Measurements from ENCODE around the gene PTPRM. TPM values are rescaled to one million over a fixed set of nuclear protein-coding genes. Genes with fewer than 3 reads are reported as not detected.

The PTPRM gene
- total RNA-seq, 1 experiment from 2014 or later, result 45.6 TPM

- peak overlapping the region; percentile 0 for H3K4me2 ChIP-seq (ENCODE audit: low read length)
- H4K20me1 ChIP-seq (ENCODE audit: low read length), result no peaks in the 10 kb centered on the region
- H3K9ac ChIP-seq (ENCODE audit: low read length), result no peak overlapping the region
- intact Hi-C loops (cut with micrococcal nuclease), result no loop called here
- ATAC-seq, result peak; percentile 76
- no TSS peak for BruUV-seq (replicated peaks)
- no peaks in the 10 kb centered on the region for H3K36me3 ChIP-seq (ENCODE audit: low read depth, low read length)
- ChIA-PET POLR2A (ENCODE audit: unreplicated experiment) (no interaction called here), CTCF (no interaction called here)
- H3F3A ChIP-seq (ENCODE audit: low read length, unreplicated experiment), result no peaks in the 10 kb centered on the region
- H3K27ac ChIP-seq (ENCODE audit: low read length), result no peak overlapping the region
- no peaks in the 10 kb centered on the region for H3K9me3 ChIP-seq (ENCODE audit: low read length)
- no peak overlapping the region for H2AFZ ChIP-seq (ENCODE audit: low read length)
- no peaks in the 10 kb centered on the region for H3K27me3 ChIP-seq (ENCODE audit: low read length)
- no peak for TF ChIP-seq CTCF (conservative IDR thresholded peaks at IDR 0.05; ENCODE audit: low read depth, low read length)
- no peak for TF ChIP-seq EZH2phosphoT487 (IDR thresholded peaks at IDR 0.05; ENCODE audit: borderline replicate concordance, low read length)
- no peak for TF ChIP-seq EZH2 (IDR thresholded peaks at IDR 0.05; ENCODE audit: low read length, unreplicated experiment)
- no peak overlapping the region for H3K4me3 ChIP-seq (ENCODE audit: low read length)
- H3K9me2 ChIP-seq (replicated peaks; ENCODE audit: low read length), result no peaks in the 10 kb centered on the region
- H3K4me1 ChIP-seq (ENCODE audit: insufficient read depth, low read length), result peaks cover 9% of the 10 kb centered on the region
- no peaks in the 10 kb centered on the region for H3K79me2 ChIP-seq (ENCODE audit: low read length)
- peak; percentile 19 for DNase-seq
Observed at GRCh38 chr18:8049147-8049546, 482.0 kb downstream of the PTPRM start.

- no TSS peak for BruUV-seq (replicated peaks)
- H3K9ac ChIP-seq (ENCODE audit: low read length), result no peak overlapping the region
- POLR2A ChIA-PET (ENCODE audit: unreplicated experiment), result no interaction called here
- intact Hi-C loops (cut with micrococcal nuclease), result loop anchor here (10.0 kb wide), 1 partner anchor 256 kb away; no protein-coding TSS in a partner anchor
- peaks cover 13% of the 10 kb centered on the region for H3K4me1 ChIP-seq (ENCODE audit: insufficient read depth, low read length)
- CTCF ChIA-PET, result no interaction called here
- H3K9me3 ChIP-seq (ENCODE audit: low read length), result no peaks in the 10 kb centered on the region
- H3K36me3 ChIP-seq (ENCODE audit: low read depth, low read length), result no peaks in the 10 kb centered on the region
- no peaks in the 10 kb centered on the region for H3K79me2 ChIP-seq (ENCODE audit: low read length)
- ATAC-seq (no peak), DNase-seq (no peak)
- no peak for TF ChIP-seq EZH2 (IDR thresholded peaks at IDR 0.05; ENCODE audit: low read length, unreplicated experiment)
- no peak for TF ChIP-seq CTCF (conservative IDR thresholded peaks at IDR 0.05; ENCODE audit: low read depth, low read length)
- TF ChIP-seq EZH2phosphoT487 (IDR thresholded peaks at IDR 0.05; ENCODE audit: borderline replicate concordance, low read length), result no peak
- no peak overlapping the region for H2AFZ ChIP-seq (ENCODE audit: low read length)
- H3K4me3 ChIP-seq (ENCODE audit: low read length), result no peak overlapping the region
- no peaks in the 10 kb centered on the region for H3K9me2 ChIP-seq (replicated peaks; ENCODE audit: low read length)
- H3K27ac ChIP-seq (ENCODE audit: low read length), result no peak overlapping the region
- no peaks in the 10 kb centered on the region for H3K27me3 ChIP-seq (ENCODE audit: low read length)
- H3F3A ChIP-seq (ENCODE audit: low read length, unreplicated experiment), result no peaks in the 10 kb centered on the region
- no peaks in the 10 kb centered on the region for H4K20me1 ChIP-seq (ENCODE audit: low read length)
- H3K4me2 ChIP-seq (ENCODE audit: low read length), result no peak overlapping the region
Observed at GRCh38 chr18:8050616-8051329, 483.7 kb downstream of the PTPRM start.

- Histone ChIP-seq H3K36me3 (ENCODE audit: low read depth, low read length) (no peaks in the 10 kb centered on the region), H2AFZ (ENCODE audit: low read length) (no peak overlapping the region), H3K9ac (ENCODE audit: low read length) (no peak overlapping the region), H4K20me1 (ENCODE audit: low read length) (no peaks in the 10 kb centered on the region), H3K4me1 (ENCODE audit: insufficient read depth, low read length) (peaks cover 13% of the 10 kb centered on the region), H3K79me2 (ENCODE audit: low read length) (no peaks in the 10 kb centered on the region), H3K4me3 (ENCODE audit: low read length) (no peak overlapping the region), H3K27me3 (ENCODE audit: low read length) (no peaks in the 10 kb centered on the region), H3K9me2 (replicated peaks; ENCODE audit: low read length) (no peaks in the 10 kb centered on the region), H3K4me2 (ENCODE audit: low read length) (no peak overlapping the region), H3K9me3 (ENCODE audit: low read length) (no peaks in the 10 kb centered on the region), H3K27ac (ENCODE audit: low read length) (no peak overlapping the region), H3F3A (ENCODE audit: low read length, unreplicated experiment) (no peaks in the 10 kb centered on the region)
- ChIA-PET POLR2A (ENCODE audit: unreplicated experiment) (no interaction called here), CTCF (no interaction called here)
- intact Hi-C loops (cut with micrococcal nuclease), result loop anchor here (10.0 kb wide), 1 partner anchor 257 kb away; no protein-coding TSS in a partner anchor
- TF ChIP-seq CTCF (conservative IDR thresholded peaks at IDR 0.05; ENCODE audit: low read depth, low read length) (no peak), EZH2 (IDR thresholded peaks at IDR 0.05; ENCODE audit: low read length, unreplicated experiment) (no peak), EZH2phosphoT487 (IDR thresholded peaks at IDR 0.05; ENCODE audit: borderline replicate concordance, low read length) (no peak)
- DNase-seq, result no peak
- no TSS peak for BruUV-seq (replicated peaks)
- no peak for ATAC-seq
Observed at GRCh38 chr18:8051453-8051852, 484.3 kb downstream of the PTPRM start.
